PC-9 (cell line): ENCODE data around the gene LSR. TPM values are rescaled to one million over a fixed set of nuclear protein-coding genes. Genes with fewer than 3 reads are reported as not detected.
"Not testable (repeated sequence)": the region's sequence is repeated elsewhere in the genome, so short reads cannot be mapped to it uniquely, and the experiment has no call there.

Source experiments
- BruUV-seq: library from RNA; stranded (reverse); fragments of 400-500 nt; replicated peaks from 2 replicates; lab custom pipeline; 2021; lab: Mats Ljungman, UMichigan
- CTCF ChIA-PET: fragments of 300-600 bp; sonication (Branson Sonifier 250); formaldehyde crosslinking; loops from one replicate; lab custom pipeline; 2022; ENCODE audit warnings: antibody characterized with exemption; lab: Charles Lee
- POLR2A ChIA-PET: fragments of 300-600 bp; sonication (Branson Sonifier 250); formaldehyde crosslinking; loops from one replicate; lab custom pipeline; 2022; ENCODE audit warnings: antibody characterized with exemption; ENCODE audit not compliant: unreplicated experiment; lab: Charles Lee
- DNase-seq, 2 experiments: peaks; one replicate each; pipeline versions ENCODE4 v3.0.0 to v3.0.0-alpha.2; 2015 to 2022; ENCODE audit warnings: mixed read lengths in 1 of 2
- H2AFZ ChIP-seq: fragments of 200-600 bp; sonication (generic); 2 replicates; pipeline ENCODE4 v1.8.1; 2017; ENCODE audit warnings: antibody characterized with exemption
- H3F3A ChIP-seq: fragments of 200-600 bp; sonication (generic); 2 replicates; pipeline ENCODE4 v1.8.1; 2017; ENCODE audit warnings: antibody characterized with exemption, mild to moderate bottlenecking, low read depth; ENCODE audit not compliant: insufficient read depth
- H3K27ac ChIP-seq: fragments of 200-600 bp; sonication (generic); 2 replicates; pipeline ENCODE4 v1.6.1; 2016; ENCODE audit warnings: mixed run types
- H3K27me3 ChIP-seq: fragments of 200-600 bp; sonication (generic); 2 replicates; pipeline ENCODE4 v1.6.1; 2016; ENCODE audit warnings: low read depth, mixed run types; ENCODE audit not compliant: insufficient read depth
- H3K36me3 ChIP-seq: fragments of 200-600 bp; sonication (generic); 2 replicates; pipeline ENCODE4 v1.6.1; 2016; ENCODE audit warnings: low read depth, mixed run types
- H3K4me1 ChIP-seq: fragments of 200-600 bp; sonication (generic); replicated peaks from 2 replicates; pipeline ENCODE4 v1.6.1; 2016; ENCODE audit warnings: mixed run types; ENCODE audit not compliant: insufficient read depth
- H3K4me2 ChIP-seq: fragments of 200-600 bp; sonication (generic); 2 replicates; pipeline ENCODE4 v1.6.1; 2017; ENCODE audit warnings: mixed run types
- H3K4me3 ChIP-seq: fragments of 200-600 bp; sonication (generic); 2 replicates; pipeline ENCODE4 v1.6.1; 2016; ENCODE audit warnings: mixed run types
- H3K79me2 ChIP-seq: fragments of 200-600 bp; sonication (generic); 2 replicates; pipeline ENCODE4 v1.6.1; 2017; ENCODE audit warnings: low read depth, mixed run types
- H3K9me2 ChIP-seq: fragments of 200-600 bp; sonication (generic); 2 replicates; pipeline ENCODE4 v1.8.1; 2017; ENCODE audit warnings: mild to moderate bottlenecking; ENCODE audit not compliant: insufficient read depth
- H3K9me3 ChIP-seq: fragments of 200-600 bp; sonication (generic); 2 replicates; pipeline ENCODE4 v1.8.1; 2016; ENCODE audit warnings: low read depth; ENCODE audit not compliant: insufficient read depth
- H4K20me1 ChIP-seq: fragments of 200-600 bp; sonication (generic); 2 replicates; pipeline ENCODE4 v1.8.1; 2017; ENCODE audit not compliant: insufficient read depth
- CTCF ChIP-seq: fragments of 200-600 bp; sonication (generic); conservative IDR thresholded peaks from 2 replicates; pipeline ENCODE4 v1.6.1; 2017; ENCODE audit warnings: mixed run types, antibody characterized with exemption, mild to moderate bottlenecking, moderate library complexity
- EZH2 ChIP-seq: fragments of 200-600 bp; sonication (generic); IDR thresholded peaks from 2 replicates; pipeline ENCODE4 v1.8.0; 2017; ENCODE audit warnings: antibody characterized with exemption, low read depth
- intact Hi-C: fragments of 100-400 bp; cut with micrococcal nuclease; formaldehyde crosslinking; loops from one replicate; pipeline ENCODE4 v1.10.0; 2022; ENCODE audit not compliant: unreplicated experiment
- total RNA-seq: library from RNA; stranded (reverse); gene quantifications from 2 replicates; pipeline ENCODE4 v1.2.3, GENCODE V29; 2021

The LSR gene
- total RNA-seq, 1 experiment from 2014 or later, result 145 TPM

GRCh38 chr19:35284153-35285094 is 35.6 kb downstream of the LSR start:
- Histone ChIP-seq H3K36me3 (no peaks in the 10 kb centered on the region), H3F3A (peaks cover 11% of the 10 kb centered on the region; the same call in 1 of the 2 replicates), H3K27ac (no peak overlapping the region), H3K79me2 (no peaks in the 10 kb centered on the region), H2AFZ (no peak overlapping the region), H3K27me3 (no peaks in the 10 kb centered on the region), H3K9me3 (no peaks in the 10 kb centered on the region), H3K4me3 (no peak overlapping the region), H3K4me2 (no peak overlapping the region), H3K9me2 (no peaks in the 10 kb centered on the region), H3K4me1 (peaks cover 6% of the 10 kb centered on the region; the same call in 1 of the 2 replicates), H4K20me1 (no peaks in the 10 kb centered on the region)
- ChIA-PET CTCF (interaction anchor here (0.8 kb wide), 1 partner anchor 11 kb away, joined by 9 read pairs; no protein-coding TSS in a partner anchor), POLR2A (no interaction called here)
- intact Hi-C loops, result loop anchor here (5.0 kb wide), 1 partner anchor 183 kb away; no protein-coding TSS in a partner anchor
- no peak for DNase-seq
- BruUV-seq, result no TSS peak
- TF ChIP-seq EZH2 (no peak), CTCF (no peak)

GRCh38 chr19:35285095-35285449 is 36.3 kb downstream of the LSR start:
- H2AFZ ChIP-seq, result no peak overlapping the region
- ChIA-PET POLR2A (no interaction called here), CTCF (no interaction called here)
- no peak for TF ChIP-seq EZH2
- no peak for TF ChIP-seq CTCF
- peaks cover 11% of the 10 kb centered on the region; the same call in 1 of the 2 replicates for H3K4me1 ChIP-seq
- no peaks in the 10 kb centered on the region for H4K20me1 ChIP-seq
- no peaks in the 10 kb centered on the region for H3K79me2 ChIP-seq
- no peaks in the 10 kb centered on the region for H3K9me3 ChIP-seq
- H3K4me2 ChIP-seq, result no peak overlapping the region
- no peaks in the 10 kb centered on the region for H3K36me3 ChIP-seq
- H3K4me3 ChIP-seq, result no peak overlapping the region
- H3F3A ChIP-seq, result peaks cover 11% of the 10 kb centered on the region; the same call in 1 of the 2 replicates
- no peaks in the 10 kb centered on the region for H3K9me2 ChIP-seq
- intact Hi-C loops, result loop anchor here (5.0 kb wide), 1 partner anchor 182 kb away; no protein-coding TSS in a partner anchor
- no TSS peak for BruUV-seq
- no peak overlapping the region for H3K27ac ChIP-seq
- H3K27me3 ChIP-seq, result no peaks in the 10 kb centered on the region
- DNase-seq, result no peak

GRCh38 chr19:35285465-35285864 is 36.7 kb downstream of the LSR start:
- intact Hi-C loops, result loop anchor here (5.0 kb wide), 1 partner anchor 182 kb away; no protein-coding TSS in a partner anchor

GRCh38 chr19:35286101-35286500 is 37.3 kb downstream of the LSR start:
- H3K9me3 ChIP-seq, H3F3A ChIP-seq, H3K36me3 ChIP-seq, H3K27ac ChIP-seq, BruUV-seq, H3K4me2 ChIP-seq, DNase-seq, H3K27me3 ChIP-seq, POLR2A ChIA-PET, H3K9me2 ChIP-seq, H3K4me3 ChIP-seq, H4K20me1 ChIP-seq, H2AFZ ChIP-seq, CTCF ChIA-PET, H3K79me2 ChIP-seq: not testable (repeated sequence)
- peaks cover 11% of the 10 kb centered on the region; the same call in 1 of the 2 replicates for H3K4me1 ChIP-seq
- intact Hi-C loops, result loop anchor here (5.0 kb wide), 1 partner anchor 181 kb away; no protein-coding TSS in a partner anchor

More at GRCh38 chr19:35285465-35285864, 36.7 kb downstream of the LSR start:
- CTCF ChIA-PET, DNase-seq, H3K4me3 ChIP-seq, POLR2A ChIA-PET, H3K27me3 ChIP-seq, H3K9me2 ChIP-seq, H3K79me2 ChIP-seq, H4K20me1 ChIP-seq, H2AFZ ChIP-seq, H3K9me3 ChIP-seq, BruUV-seq, H3K36me3 ChIP-seq, H3K4me2 ChIP-seq, H3K27ac ChIP-seq: not testable (repeated sequence)
- Histone ChIP-seq H3F3A (peaks cover 11% of the 10 kb centered on the region; the same call in 1 of the 2 replicates), H3K4me1 (peaks cover 11% of the 10 kb centered on the region; the same call in 1 of the 2 replicates)
